ENCODE results near the gene SWI5. TPM values are rescaled to one million over a fixed set of nuclear protein-coding genes. Genes with fewer than 3 reads are reported as not detected.

Gene SWI5
- 20.9 and 41.6 TPM in 2 replicates for total RNA-seq

DNA sequence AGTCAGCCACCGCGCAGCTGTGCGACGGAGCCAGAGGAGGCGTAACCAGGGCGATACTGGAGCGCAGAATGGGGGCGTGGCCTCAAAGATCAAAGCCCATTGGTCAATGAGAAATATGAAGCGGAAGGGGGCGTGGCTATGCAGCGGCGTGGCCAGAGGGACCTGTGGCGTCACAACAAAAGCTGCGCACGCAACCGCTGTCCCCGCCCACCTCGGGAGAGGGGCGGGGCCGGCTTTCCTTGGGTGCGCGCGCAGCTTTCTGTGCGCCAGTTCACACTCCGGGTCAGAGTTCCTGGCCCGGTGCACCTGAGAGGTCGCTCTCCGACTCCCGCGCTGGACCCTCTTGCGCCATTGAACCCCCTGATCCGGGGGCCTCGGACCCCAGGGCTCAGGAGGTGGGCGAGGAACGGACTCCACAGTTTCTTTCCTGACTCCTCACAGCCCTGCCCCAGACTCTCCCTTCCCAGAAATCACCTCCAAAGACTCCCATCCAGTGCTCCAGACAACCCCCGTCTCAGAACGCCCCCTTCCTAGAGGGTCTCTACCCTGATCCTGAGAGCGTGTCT lies at the start of gene SWI5:
SWI5 (plus strand) TSS at position 269 of the 566 bp plus-strand sequence.

GRCh38 chr9:128275198-128276007 lies 673 bp upstream of the SWI5 start, which contains the start of gene GOLGA2:
Gene GOLGA2 (minus strand): TSS chr9:128276007. CDS start chr9:128275976, 31 bp downstream.

GRCh38 chr9:128322404-128323211 lies 46.5 kb downstream of the SWI5 start, which contains the start of the genes COQ4 and TRUB2:
Gene COQ4 (plus strand): TSS chr9:128322839. CDS start chr9:128322859, 20 bp downstream.
Gene TRUB2 (minus strand): TSS chr9:128322447. CDS start chr9:128322408, 39 bp downstream.

Other genes starting within 250 kb of the SWI5 start
- gene NAIF1, start 209.0 kb upstream of the SWI5 start, total RNA-seq = 11.8 and 14.0 TPM in 2 replicates
- gene SLC25A25, start 208.0 kb upstream of the SWI5 start, total RNA-seq = 12.1 and 19.4 TPM in 2 replicates
- gene PTGES2, start 148.5 kb upstream of the SWI5 start, total RNA-seq = 52.4 and 86.8 TPM in 2 replicates
- gene LCN2, start 126.8 kb upstream of the SWI5 start, total RNA-seq = not detected in 2 replicates
- gene BBLN, start 116.0 kb upstream of the SWI5 start, total RNA-seq = 15.1 and 32.1 TPM in 2 replicates
- 12.7 and 17.6 TPM in 2 replicates for gene CIZ1, start 84.7 kb upstream of the SWI5 start, total RNA-seq
- 0.38 and 3.1 TPM in 2 replicates for gene DNM1, start 72.9 kb upstream of the SWI5 start, total RNA-seq
- gene GOLGA2, start 269 bp upstream of the SWI5 start, total RNA-seq = 118 and 135 TPM in 2 replicates
- gene TRUB2, start 46.2 kb downstream of the SWI5 start, total RNA-seq = 9.9 and 15.7 TPM in 2 replicates
- 18.6 and 24.0 TPM in 2 replicates for gene COQ4, start 46.6 kb downstream of the SWI5 start, total RNA-seq
- 10.7 and 25.1 TPM in 2 replicates for gene SLC27A4, start 64.3 kb downstream of the SWI5 start, total RNA-seq
- gene URM1, start 95.1 kb downstream of the SWI5 start, total RNA-seq = 21.4 and 32.4 TPM in 2 replicates
- gene CERCAM, start 144.6 kb downstream of the SWI5 start, total RNA-seq = 61.5 and 181 TPM in 2 replicates
- 30.7 and 73.8 TPM in 2 replicates for gene ODF2, start 179.7 kb downstream of the SWI5 start, total RNA-seq
- 22.3 and 44.5 TPM in 2 replicates for gene GLE1, start 228.4 kb downstream of the SWI5 start, total RNA-seq

Data from regular cardiac myocyte (primary cell).